ENCODE results near the gene ABCC8. TPM values are rescaled to one million over a fixed set of nuclear protein-coding genes. Genes with fewer than 3 reads are reported as not detected.
"Not testable (repeated sequence)": the region's sequence is repeated elsewhere in the genome, so short reads cannot be mapped to it uniquely, and the experiment has no call there.

ABCC8 gene
- total RNA-seq, 1 experiment from 2014 or later, result not detected

DNA sequence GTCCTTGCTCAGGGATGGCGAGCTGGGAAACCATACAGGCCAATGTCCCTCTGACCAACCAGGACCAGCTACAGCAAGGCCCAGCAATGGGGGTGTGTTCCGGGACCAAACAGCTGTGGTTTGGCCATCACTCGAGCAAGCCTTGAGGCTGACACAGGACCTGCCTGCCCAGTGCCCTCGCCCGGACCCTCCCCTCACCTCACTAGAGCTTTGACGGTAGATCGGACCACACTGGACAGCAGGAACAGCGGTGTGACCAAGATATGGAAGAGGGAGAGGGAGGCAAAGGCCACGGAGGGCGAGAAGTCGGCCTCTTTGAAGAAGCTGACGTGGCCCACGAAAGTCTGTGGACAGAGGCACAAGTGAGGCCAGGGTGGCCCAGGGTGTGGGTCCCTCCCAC, 46.0 kb downstream of the ABCC8 start:
- DNase-seq (ENCODE audit: low read depth), result no peak

DNA sequence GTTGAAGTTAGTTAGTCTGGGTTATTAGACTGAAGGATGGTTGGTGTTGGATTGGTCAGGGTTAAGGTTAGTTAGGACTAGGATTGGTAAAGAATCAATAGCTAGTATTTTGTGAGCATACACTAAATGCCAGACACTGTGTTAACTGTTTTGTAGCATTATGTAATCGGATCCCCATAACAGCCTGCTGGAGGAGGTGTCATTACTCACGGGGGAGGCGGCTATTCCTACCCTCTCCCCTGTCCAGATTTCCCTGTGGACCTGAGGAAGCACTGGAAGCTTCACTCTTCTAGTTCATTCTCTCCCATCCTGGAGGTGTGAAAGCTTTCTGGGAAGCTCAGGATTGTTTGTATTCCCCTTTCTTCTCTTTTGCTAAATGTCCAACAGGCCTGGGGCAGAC, 47.7 kb downstream of the ABCC8 start:
- no peak for DNase-seq (ENCODE audit: low read depth)

DNA sequence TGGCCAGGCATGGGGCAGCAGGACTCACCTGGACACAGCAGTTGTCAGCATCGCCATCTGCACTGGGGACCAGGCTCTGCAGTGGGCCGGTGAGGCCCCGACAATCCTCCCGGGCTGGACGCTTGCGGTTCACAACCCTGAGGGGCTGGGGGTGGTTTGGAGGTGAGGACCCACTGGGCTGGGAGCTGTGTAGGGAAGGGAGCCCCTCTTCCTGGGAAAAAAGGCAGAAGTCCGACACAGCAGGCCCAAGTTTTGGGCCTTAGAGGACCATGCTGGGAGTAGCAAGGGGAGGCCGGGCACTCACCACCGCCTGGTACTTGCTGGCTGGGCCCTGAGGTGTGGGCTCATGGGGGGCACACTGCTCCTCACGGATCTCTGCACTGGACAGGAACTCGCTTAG, 48.4 kb downstream of the ABCC8 start:
- no peak for DNase-seq (ENCODE audit: low read depth)

DNA sequence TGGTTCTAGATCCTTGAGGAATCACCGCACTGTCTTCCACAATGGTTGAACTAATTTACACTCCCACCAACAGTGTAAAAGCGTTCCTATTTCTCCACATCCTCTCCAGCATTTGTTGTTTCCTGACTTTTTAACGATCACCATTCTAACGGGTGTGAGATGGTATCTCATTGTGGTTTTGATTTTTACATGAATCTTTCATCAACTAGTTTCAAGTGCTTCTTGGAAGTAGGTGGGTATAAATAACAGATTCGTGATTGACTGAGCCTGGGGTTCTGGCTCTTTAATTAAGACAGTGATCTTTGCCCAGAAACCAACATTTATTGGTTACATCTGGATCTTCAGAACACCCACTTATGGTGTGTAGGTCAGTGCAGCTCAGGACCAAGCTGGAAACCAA, 50.4 kb downstream of the ABCC8 start:
- DNase-seq (ENCODE audit: low read depth), result not testable (repeated sequence)

DNA sequence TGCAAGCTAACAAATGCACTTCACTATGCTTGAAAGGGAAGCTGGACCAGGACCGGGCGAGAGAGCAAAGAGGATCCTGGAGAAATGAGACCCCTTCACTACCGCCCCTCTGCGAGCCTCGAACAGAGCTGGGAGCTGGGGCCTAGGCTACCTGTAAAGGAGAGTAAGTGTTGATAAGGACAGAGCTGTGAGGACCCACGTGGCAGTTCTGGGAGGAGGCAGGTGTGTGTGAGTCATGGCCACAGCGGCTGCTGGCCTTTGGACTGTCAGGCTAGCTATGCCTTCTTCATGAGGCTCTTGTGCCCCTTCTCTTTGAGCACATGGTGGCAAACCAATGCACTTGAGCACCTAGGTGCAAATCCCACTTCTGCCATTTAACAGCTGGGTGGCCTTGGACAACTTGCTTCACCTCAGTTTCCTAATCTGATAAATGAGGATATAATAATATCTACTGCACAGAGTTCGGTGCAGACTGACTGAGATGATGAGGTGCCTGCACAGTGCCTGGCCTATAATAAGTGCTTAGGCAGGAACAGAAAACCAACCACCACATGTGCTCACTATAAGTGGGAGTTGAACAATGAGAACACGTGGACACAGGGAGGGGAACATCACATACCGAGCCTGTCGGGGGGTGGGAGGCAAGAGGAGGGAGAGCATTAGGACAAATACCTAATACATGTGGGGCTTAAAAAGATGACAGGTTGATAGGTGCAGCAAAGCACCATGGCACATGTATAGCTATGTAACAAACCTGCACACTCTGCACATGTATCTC, 52.9 kb downstream of the ABCC8 start:
- no peak for DNase-seq (ENCODE audit: low read depth)

DNA sequence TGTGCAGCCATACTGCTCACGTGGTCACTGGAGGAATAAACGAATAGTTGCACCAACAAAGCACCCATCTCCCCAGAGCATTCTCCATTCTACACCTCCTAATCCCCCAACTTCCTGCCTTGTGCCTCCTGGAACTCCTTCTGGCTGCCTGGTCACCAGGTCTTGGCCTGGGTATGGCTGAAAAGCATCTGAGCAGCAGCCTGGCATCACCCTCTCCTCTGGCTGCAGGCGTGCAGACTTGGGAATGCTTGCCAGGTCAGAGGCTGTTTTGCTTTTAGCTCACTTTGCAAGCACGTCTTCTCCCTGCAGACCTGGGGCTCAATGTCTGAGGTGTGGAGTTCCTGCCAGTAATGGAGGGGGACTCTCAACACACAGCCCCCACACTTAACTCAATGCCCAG, 54.9 kb downstream of the ABCC8 start:
- DNase-seq (ENCODE audit: low read depth), result no peak

DNA sequence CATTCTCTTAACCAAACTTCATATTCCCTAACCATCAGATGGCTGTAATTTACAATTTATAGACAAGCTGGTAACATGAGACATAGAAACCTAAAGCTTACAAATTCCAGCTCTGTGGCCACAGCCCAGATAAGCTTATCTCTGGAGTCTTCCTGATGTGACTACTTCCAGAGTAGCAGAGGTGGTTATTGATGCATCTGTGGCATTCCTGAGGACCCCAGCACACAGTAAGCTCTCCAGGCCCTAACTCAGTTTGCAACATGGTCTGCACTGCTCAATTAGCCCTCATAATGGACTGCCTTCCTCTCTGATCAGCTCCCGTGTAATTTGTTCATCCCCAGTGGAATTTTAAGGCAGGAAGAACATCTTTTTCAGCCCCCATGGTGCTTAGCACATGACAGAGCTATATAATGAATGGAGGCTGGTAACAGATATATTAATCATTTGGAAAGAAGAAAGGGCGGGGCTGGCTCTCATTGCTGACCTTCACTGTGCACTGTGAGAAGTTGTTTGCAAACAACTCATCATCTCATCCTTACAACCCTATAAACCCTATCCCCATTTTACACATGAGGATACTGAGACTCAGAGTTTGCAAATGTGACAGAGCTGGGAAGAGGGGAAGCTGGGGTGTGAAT, 58.1 kb downstream of the ABCC8 start:
- no peak for DNase-seq (ENCODE audit: low read depth)

DNA sequence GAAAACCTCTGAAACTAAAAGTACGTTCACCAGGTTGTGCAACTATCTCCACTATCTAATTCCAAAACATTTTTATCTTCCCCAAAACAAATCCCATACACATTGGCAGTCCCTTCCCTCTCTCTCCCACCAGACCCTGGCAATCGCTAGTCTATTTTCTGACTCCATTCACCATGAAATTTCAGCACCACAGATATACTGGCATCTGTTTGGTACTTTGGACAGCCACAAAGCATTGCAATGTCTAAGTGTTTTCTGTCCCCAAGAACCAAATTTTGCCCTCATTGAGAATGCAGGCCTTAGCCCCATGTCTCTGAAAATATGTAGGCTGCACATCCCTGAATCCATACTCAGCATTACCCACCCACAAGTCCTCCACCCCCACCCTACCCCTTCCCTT, 60.2 kb downstream of the ABCC8 start:
- DNase-seq (ENCODE audit: low read depth), result no peak

DNA sequence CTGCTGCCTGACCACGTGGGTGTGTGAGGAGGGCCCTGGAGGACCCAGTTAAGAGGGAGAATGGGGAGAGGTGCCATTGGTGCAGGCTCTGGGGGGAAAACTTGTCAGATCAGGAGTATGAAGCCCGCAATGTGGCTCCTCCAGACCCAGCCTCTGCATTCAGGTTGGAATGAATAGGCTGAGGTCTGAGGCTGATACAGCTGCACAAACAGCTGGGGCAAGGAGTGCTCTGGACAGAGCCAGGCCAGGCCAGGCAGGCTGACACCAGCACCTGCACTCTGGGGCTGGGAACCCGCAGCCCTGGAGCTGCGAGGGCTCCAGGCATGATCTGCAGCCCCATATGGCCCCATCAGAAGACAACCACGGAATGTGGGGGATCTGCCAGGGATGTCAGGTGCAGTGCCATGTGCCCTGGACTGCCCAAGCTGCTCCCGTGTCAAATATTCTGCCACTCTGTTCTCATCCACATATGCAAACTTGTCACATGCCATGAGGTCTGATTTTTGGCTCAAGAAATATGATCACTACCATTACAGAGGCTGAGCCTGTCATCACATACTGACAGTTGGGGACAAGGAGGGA, 61.0 kb downstream of the ABCC8 start:
- DNase-seq (ENCODE audit: low read depth), result no peak

DNA sequence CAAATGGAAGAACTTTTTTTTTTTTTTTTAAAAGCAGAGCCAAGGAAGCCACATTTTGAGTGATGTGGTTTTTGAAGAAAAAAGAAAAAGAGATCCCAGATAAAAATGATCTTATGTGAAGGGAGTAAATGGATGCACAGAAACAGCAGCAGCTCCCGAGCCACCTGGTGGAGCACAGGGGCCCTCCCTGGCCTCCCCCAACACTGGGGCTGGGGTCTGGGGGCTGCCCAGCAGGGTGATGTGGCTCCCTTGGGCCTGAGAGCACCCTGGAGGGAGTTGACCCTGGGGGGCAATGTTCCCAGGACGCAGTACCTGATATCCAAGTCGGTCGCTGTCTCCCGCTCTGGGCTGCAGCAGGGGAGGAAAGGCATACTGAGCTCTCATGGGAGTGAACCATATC, 61.7 kb downstream of the ABCC8 start:
- DNase-seq (ENCODE audit: low read depth), result no peak

DNA sequence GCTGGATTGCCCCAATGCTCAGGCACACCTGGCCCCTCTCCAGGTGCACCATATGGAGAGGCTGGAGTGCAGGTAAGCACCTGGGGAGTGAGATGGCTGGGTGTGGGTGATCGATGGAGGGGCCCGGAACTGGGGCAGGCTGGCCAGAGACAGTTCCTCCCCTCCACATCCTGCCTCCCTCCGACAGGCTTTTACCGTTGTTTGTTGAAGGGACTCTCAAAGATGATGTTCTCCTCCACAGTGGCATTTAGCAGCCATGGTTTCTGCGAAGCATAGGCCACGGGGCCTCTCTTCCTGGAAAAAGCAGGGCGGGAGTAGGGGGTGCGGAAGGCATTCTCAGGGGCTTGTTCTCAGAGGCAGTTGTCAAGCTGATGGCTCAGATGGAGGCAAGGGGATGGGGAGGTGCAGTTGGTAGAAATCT, 62.3 kb downstream of the ABCC8 start:
- no peak for DNase-seq (ENCODE audit: low read depth)

DNA sequence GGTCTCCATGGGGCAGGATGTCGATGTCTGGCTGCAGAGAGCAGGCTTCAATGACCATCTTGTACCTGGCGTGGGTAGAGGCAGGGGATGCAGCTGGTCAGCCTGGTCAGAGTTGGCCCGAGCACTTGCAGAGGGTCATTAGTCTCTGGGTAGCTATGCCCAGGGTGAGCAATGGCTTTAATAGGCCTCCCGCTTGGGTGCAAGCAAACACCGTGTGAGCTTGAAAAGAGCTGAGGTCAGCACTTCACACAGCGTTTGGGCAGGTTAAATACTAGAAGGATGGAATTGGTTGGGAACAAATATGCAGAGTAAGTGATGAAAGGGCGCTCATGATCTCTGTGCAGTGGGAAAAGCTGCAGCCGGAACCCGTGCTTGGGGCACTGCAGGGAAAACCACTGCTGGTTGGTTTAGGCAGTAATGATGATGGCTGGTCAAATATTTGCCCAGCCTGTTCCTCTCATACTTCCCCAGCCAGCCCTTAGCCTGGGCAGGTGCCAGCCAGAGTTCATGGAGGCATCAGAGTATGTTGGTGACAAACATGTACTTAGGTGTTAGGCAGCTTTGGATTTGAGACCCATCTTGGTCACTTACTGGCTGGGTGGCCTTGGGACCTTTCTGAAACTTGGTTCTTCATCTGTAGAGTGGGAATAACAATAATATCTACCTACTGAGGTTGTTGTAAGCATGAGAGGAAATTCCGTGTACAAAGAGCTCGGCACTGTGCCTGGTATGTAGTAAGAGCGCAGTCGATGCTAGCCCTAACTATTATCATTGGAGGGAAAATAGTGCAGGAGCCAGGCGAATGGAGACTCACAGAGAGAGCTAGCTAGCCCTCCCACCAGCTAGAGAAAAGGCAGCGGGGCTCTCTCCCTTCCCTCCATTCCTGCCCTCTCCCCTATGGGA, 63.0 kb downstream of the ABCC8 start:
- no peak for DNase-seq (ENCODE audit: low read depth)

DNA sequence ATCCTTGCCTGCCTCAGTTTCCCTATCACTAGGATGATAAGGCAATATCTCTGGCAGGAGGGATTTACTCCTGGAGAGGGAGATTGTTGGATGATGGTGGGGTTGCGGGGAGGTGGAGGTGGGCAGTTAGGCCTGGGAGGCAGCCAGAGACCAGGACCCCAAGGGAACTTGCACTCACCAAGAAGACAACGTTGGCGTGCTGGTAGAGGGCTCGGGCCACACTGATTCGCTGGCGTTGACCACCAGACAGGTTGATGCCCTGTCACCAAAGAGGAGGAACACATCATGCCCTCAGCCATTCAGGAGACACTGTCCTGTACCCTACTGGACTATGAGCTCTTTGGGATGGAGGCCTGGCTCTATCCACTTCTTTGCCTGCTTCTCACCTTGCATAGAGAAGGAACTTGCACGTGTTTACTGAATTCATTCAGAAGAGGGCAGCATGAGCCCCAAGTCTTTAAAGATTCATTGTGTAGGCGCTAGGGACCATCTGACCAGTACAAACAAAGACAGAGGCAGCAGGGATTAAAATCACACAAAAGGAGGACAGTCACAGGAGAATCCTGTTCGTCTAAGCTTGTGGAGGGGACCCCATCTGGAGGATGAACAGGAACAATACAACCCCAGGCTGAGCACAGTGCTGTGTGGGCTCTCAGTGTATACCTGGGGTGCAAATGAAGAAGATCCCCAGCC, 64.0 kb downstream of the ABCC8 start:
- no peak for DNase-seq (ENCODE audit: low read depth)

DNA sequence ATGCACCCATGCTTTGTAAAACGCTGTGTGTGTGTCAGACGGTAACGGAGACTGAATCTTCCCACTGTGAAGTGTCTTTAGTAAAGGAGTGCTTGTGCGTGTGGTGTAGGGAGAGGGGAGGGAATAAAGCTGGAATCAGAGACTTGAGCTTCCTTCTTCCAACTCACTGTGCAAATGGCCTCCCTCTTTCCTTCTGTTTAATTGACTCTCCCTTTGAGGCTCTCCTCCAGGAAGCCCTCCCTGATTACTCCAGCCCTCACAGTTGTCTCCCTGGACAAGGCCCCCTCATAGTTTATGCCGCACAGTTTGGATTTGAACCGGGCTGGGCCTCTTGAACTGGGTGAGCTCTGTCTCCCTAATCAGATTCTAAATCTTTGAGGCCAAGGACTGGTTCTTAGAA, 65.2 kb downstream of the ABCC8 start:
- DNase-seq (ENCODE audit: low read depth), result no peak

DNA sequence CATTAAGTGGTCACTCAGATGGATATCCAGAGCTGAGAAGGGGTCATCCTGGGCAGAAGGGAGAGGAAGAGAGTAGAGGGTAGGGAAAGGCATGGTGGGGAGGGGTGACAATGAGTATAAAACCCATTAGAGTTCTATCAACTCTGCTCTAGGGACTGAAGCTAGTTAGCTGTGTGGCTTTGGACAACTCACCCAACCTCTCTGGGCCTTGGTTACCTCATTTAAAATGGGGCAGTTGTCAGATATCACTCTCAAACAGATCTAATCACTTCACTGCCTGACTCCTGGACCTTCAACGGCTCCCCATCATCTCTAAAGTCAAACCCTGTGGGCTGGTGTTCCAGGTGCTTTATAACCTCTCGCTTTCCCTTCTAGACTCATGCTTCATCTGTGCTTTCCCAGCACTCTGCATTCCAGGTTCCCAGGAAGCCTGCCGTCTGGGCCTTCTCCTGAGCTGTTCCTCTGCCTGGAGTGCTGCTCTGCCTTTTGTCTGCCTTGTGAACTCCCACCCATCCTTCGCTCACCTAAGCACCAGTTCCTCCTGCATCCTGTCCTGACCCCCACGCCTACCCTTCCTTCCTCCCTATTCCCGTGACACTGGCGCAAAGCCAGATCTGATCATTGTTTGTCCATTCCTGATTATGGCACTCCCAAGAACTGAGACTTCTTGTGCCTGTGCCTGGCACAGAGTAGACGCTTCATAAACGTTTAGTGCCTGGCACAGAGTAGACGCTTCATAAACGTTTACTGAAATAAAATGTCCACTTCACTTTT, 65.9 kb downstream of the ABCC8 start:
- DNase-seq (ENCODE audit: low read depth), result no peak

DNA sequence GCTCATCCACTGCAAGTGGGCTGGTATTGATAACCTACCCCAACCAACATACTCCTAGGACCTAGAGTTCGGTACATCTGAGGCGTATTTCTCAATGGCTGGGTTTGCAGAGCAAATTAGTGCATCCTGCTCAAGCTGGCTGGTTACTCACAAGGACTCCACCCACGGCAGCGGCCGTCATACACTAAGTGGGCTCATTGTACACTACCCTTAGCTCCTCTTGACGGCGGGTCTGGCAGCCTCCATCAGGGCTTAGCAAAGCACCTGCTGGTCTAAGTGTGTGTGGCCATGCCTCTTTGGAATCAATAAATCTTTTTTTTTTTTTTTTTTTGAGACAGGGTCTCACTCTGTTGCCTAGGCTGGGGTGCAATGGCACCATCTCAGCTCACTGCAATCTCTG, 68.0 kb downstream of the ABCC8 start:
- DNase-seq (ENCODE audit: low read depth), result no peak

DNA sequence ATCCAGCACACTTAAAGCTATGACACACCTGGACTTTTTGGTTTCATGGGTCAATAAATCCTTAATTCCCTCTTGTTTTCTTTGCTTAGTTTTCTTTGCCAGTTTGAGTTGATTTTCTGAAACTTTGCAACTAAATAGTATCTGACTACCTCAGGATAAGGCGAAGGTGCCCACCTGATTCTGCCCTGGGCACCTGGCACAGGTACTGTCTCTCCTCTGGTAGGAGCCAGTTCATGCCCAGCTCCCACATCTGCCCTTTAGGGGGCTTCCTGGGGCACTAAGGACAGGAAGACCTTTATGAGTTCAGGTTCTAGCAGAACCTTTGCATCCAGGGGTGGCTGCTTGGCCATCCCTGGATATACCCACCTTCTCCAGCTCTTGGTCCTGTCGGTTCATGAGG, 68.6 kb downstream of the ABCC8 start:
- no peak for DNase-seq (ENCODE audit: low read depth)

DNA sequence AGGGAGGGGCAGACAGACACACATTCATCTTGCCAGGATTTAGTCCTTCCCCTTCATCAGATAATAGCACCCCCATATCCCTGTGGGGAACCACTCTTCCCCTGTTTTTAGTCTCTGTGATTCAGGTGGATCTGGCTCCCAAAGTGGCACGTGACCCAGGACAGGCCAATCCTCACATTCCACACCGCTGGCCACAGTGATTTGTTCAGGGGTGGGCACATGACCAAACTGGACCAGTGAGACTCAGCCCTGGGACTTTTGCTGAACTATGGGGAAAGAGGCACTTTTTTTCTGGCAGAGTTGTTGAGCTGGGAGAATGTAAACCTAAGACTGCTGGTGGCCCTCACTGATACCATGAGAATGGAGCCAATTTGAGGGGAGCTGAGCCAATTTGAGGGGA, 69.1 kb downstream of the ABCC8 start:
- no peak for DNase-seq (ENCODE audit: low read depth)

DNA sequence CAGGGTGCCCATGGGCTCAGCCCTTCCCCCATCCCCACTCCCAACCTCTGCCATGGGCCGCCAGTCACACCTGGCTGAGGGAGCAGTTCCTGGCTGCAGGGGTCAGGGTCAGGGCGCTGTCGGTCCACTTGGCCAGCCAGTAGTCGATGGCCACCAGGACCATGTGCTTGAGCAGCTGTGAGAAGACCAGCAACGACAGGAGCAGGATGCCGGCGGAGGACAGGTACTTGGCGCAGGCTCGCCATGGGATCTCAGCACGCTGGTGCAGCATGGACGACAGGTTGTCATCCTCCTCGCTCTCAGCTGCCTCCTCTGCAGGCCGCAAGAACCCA, 69.9 kb downstream of the ABCC8 start:
- no peak for DNase-seq (ENCODE audit: low read depth)

DNA sequence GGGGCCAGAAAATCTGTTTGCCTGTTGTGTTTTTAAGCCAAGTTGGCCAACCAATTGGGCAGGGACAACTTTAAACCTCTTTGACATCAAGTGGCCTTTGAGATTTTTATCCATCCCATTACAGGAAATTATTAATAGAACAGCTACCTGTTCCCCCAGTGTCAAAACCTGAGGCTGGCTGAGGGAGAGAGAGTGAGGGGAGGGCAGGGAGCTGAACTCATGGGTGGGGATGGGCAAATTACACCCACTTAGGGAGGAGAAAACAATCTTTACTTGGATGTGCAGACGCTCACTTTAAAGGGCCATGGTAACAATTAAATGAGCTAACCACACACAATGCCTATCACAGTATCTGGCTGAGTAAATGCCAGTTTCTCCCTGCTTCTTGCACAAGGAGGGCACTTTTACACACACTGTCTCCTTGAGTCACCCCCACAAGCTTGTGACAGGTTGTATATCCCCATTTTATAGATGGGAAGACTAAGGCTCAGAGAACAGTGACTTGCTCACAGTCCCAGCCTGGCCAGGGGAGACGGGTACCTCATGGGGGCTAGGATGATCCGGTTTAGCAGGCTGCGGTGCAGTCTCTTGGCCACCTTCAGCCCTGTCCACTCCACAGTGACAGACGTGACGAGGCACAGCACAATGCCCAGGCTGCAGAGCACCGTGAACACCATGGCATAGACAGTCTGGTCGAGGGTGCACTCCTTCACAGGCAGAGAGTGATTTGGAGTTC, 70.4 kb downstream of the ABCC8 start:
- no peak for DNase-seq (ENCODE audit: low read depth)
